ENCODE results near the gene CLASP2. TPM values are rescaled to one million over a fixed set of nuclear protein-coding genes. Genes with fewer than 3 reads are reported as not detected.
A peak's percentile ranks its signal among the peaks of the same experiment; 100 is the strongest.
"Not testable (repeated sequence)": the region's sequence is repeated elsewhere in the genome, so short reads cannot be mapped to it uniquely, and the experiment has no call there.

The CLASP2 gene
- total RNA-seq, result 71.8 TPM

GRCh38 chr3:33717866-33718594 is at the start of gene CLASP2:
TSS of gene CLASP2 (minus strand) at chr3:33718254. CDS start at chr3:33718002, 252 bp downstream.
- peak within 1 kb of the TSS; percentile 77 for H3K4me3 ChIP-seq (ENCODE audit: low read length)
- peaks cover 20% of the 10 kb centered on the region for H3K4me1 ChIP-seq (ENCODE audit: insufficient read depth, low read length)
- H3K9me3 ChIP-seq (ENCODE audit: low read depth, low read length), result no peaks in the 10 kb centered on the region
- H3K27me3 ChIP-seq (ENCODE audit: insufficient read depth, low read length), result no peaks in the 10 kb centered on the region

GRCh38 chr3:33758864-33759263 is 40.8 kb upstream of the CLASP2 start:
- Histone ChIP-seq H3K9me3 (ENCODE audit: low read depth, low read length) (peaks cover 11% of the 10 kb centered on the region), H3K4me1 (ENCODE audit: insufficient read depth, low read length) (no peaks in the 10 kb centered on the region), H3K27me3 (ENCODE audit: insufficient read depth, low read length) (peaks cover 2% of the 10 kb centered on the region), H3K4me3 (ENCODE audit: low read length) (no peak overlapping the region)

GRCh38 chr3:33758281-33758680 is 40.2 kb upstream of the CLASP2 start:
- Histone ChIP-seq H3K9me3 (ENCODE audit: low read depth, low read length) (peaks cover 11% of the 10 kb centered on the region), H3K4me1 (ENCODE audit: insufficient read depth, low read length) (no peaks in the 10 kb centered on the region), H3K4me3 (ENCODE audit: low read length) (no peak overlapping the region), H3K27me3 (ENCODE audit: insufficient read depth, low read length) (no peaks in the 10 kb centered on the region)

- H3K9me3 ChIP-seq (ENCODE audit: low read depth, low read length), result peaks cover 11% of the 10 kb centered on the region
- H3K27me3 ChIP-seq (ENCODE audit: insufficient read depth, low read length); H3K4me3 ChIP-seq (ENCODE audit: low read length); H3K4me1 ChIP-seq (ENCODE audit: insufficient read depth, low read length): not testable (repeated sequence)
Observed at GRCh38 chr3:33754391-33754790, 36.3 kb upstream of the CLASP2 start.

GRCh38 chr3:33751336-33751735 is 33.3 kb upstream of the CLASP2 start:
- H3K27me3 ChIP-seq (ENCODE audit: insufficient read depth, low read length), result no peaks in the 10 kb centered on the region
- peaks cover 31% of the 10 kb centered on the region for H3K4me1 ChIP-seq (ENCODE audit: insufficient read depth, low read length)
- no peak overlapping the region for H3K4me3 ChIP-seq (ENCODE audit: low read length)
- H3K9me3 ChIP-seq (ENCODE audit: low read depth, low read length), result peaks cover 11% of the 10 kb centered on the region

GRCh38 chr3:33750211-33750548 is 32.1 kb upstream of the CLASP2 start:
- Histone ChIP-seq H3K4me3 (ENCODE audit: low read length) (no peak overlapping the region), H3K4me1 (ENCODE audit: insufficient read depth, low read length) (peaks cover 33% of the 10 kb centered on the region), H3K9me3 (ENCODE audit: low read depth, low read length) (peaks cover 10% of the 10 kb centered on the region), H3K27me3 (ENCODE audit: insufficient read depth, low read length) (no peaks in the 10 kb centered on the region)

- H3K4me1 ChIP-seq (ENCODE audit: insufficient read depth, low read length), result peaks cover 33% of the 10 kb centered on the region
- peaks cover 5% of the 10 kb centered on the region for H3K9me3 ChIP-seq (ENCODE audit: low read depth, low read length)
- H3K27me3 ChIP-seq (ENCODE audit: insufficient read depth, low read length), result no peaks in the 10 kb centered on the region
- no peak overlapping the region for H3K4me3 ChIP-seq (ENCODE audit: low read length)
Observed at GRCh38 chr3:33749546-33750210, 31.6 kb upstream of the CLASP2 start.

- Histone ChIP-seq H3K4me3 (ENCODE audit: low read length) (no peak overlapping the region), H3K27me3 (ENCODE audit: insufficient read depth, low read length) (no peaks in the 10 kb centered on the region), H3K4me1 (ENCODE audit: insufficient read depth, low read length) (peaks cover 33% of the 10 kb centered on the region), H3K9me3 (ENCODE audit: low read depth, low read length) (no peaks in the 10 kb centered on the region)
Observed at GRCh38 chr3:33746416-33747116, 28.5 kb upstream of the CLASP2 start.

- Histone ChIP-seq H3K4me1 (ENCODE audit: insufficient read depth, low read length) (no peaks in the 10 kb centered on the region), H3K9me3 (ENCODE audit: low read depth, low read length) (no peaks in the 10 kb centered on the region), H3K27me3 (ENCODE audit: insufficient read depth, low read length) (peaks cover 3% of the 10 kb centered on the region), H3K4me3 (ENCODE audit: low read length) (no peak overlapping the region)
Observed at GRCh38 chr3:33737146-33737545, 19.1 kb upstream of the CLASP2 start.

GRCh38 chr3:33732394-33732793 is 14.3 kb upstream of the CLASP2 start:
- H3K9me3 ChIP-seq (ENCODE audit: low read depth, low read length), result no peaks in the 10 kb centered on the region
- peaks cover under 1% of the 10 kb centered on the region for H3K27me3 ChIP-seq (ENCODE audit: insufficient read depth, low read length)
- no peaks in the 10 kb centered on the region for H3K4me1 ChIP-seq (ENCODE audit: insufficient read depth, low read length)
- no peak overlapping the region for H3K4me3 ChIP-seq (ENCODE audit: low read length)

GRCh38 chr3:33729993-33730392 is 11.9 kb upstream of the CLASP2 start:
- Histone ChIP-seq H3K9me3 (ENCODE audit: low read depth, low read length) (no peaks in the 10 kb centered on the region), H3K4me3 (ENCODE audit: low read length) (no peak overlapping the region), H3K27me3 (ENCODE audit: insufficient read depth, low read length) (no peaks in the 10 kb centered on the region), H3K4me1 (ENCODE audit: insufficient read depth, low read length) (no peaks in the 10 kb centered on the region)

GRCh38 chr3:33724256-33724655 is 6.2 kb upstream of the CLASP2 start:
- H3K27me3 ChIP-seq (ENCODE audit: insufficient read depth, low read length), result no peaks in the 10 kb centered on the region
- no peak overlapping the region for H3K4me3 ChIP-seq (ENCODE audit: low read length)
- no peaks in the 10 kb centered on the region for H3K4me1 ChIP-seq (ENCODE audit: insufficient read depth, low read length)
- H3K9me3 ChIP-seq (ENCODE audit: low read depth, low read length), result no peaks in the 10 kb centered on the region

GRCh38 chr3:33722626-33723370 is 4.7 kb upstream of the CLASP2 start:
- H3K9me3 ChIP-seq (ENCODE audit: low read depth, low read length), result no peaks in the 10 kb centered on the region
- peaks cover 4% of the 10 kb centered on the region for H3K4me1 ChIP-seq (ENCODE audit: insufficient read depth, low read length)
- H3K4me3 ChIP-seq (ENCODE audit: low read length), result no peak overlapping the region
- no peaks in the 10 kb centered on the region for H3K27me3 ChIP-seq (ENCODE audit: insufficient read depth, low read length)

- no peaks in the 10 kb centered on the region for H3K27me3 ChIP-seq (ENCODE audit: insufficient read depth, low read length)
- no peaks in the 10 kb centered on the region for H3K9me3 ChIP-seq (ENCODE audit: low read depth, low read length)
Observed at GRCh38 chr3:33722191-33722590, 4.1 kb upstream of the CLASP2 start.

GRCh38 chr3:33718595-33718907 is 497 bp upstream of the CLASP2 start:
- Histone ChIP-seq H3K9me3 (ENCODE audit: low read depth, low read length) (no peaks in the 10 kb centered on the region), H3K27me3 (ENCODE audit: insufficient read depth, low read length) (no peaks in the 10 kb centered on the region), H3K4me3 (ENCODE audit: low read length) (peak overlapping the region; percentile 77), H3K4me1 (ENCODE audit: insufficient read depth, low read length) (peaks cover 20% of the 10 kb centered on the region)

More at GRCh38 chr3:33722191-33722590, 4.1 kb upstream of the CLASP2 start:
- H3K4me3 ChIP-seq (ENCODE audit: low read length), result no peak overlapping the region
- peaks cover 6% of the 10 kb centered on the region for H3K4me1 ChIP-seq (ENCODE audit: insufficient read depth, low read length)

All from mononuclear cell (primary cell).